Measurements from ENCODE around the gene THRB.

DNA sequence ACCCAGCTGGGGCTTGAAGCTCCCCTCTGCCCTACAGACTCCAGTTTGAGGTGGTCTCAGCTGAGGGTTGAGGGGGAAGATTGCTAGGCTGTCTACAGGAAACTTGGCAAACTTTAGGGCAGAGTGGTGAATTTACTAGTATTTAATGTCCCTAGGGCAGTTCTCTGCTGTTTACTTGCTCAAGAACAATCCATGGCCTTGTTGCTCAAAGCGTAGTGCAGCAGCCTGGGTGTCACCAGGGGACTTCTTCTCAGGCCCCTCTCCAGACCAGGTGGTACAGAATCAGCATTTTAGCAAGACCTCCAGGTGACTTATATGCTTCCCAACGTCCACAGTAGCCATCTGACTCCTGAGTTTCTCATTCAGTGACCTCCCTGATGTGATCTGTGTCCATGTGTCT lies 360.7 kb downstream of the THRB start:
- no peak for TF ChIP-seq FOXP2 (optimal IDR thresholded peaks at IDR 0.05; ENCODE audit: control extremely low read depth, extremely low read length, insufficient read depth)
- TF ChIP-seq POLR2AphosphoS5 (IDR thresholded peaks at IDR 0.05; ENCODE audit: borderline replicate concordance, low read depth, low read length), result no peak
- no peak for TF ChIP-seq EZH2 (IDR thresholded peaks at IDR 0.05)
